K562 (cell line): Measurements from ENCODE around the gene IMPDH2. TPM values are rescaled to one million over a fixed set of nuclear protein-coding genes. Genes with fewer than 3 reads are reported as not detected.
A peak's percentile ranks its signal among the peaks of the same experiment; 100 is the strongest.

Experiments used
- AFF1 ChIP-seq, 2 experiments: fragments of 450-650 bp; IDR thresholded peaks; 2 replicates each; pipeline ENCODE4 v1.6.1; 2018; ENCODE audit warnings: mild to moderate bottlenecking in 2 of 2, low read depth in 1 of 2; ENCODE audit not compliant: partially characterized antibody in 2 of 2
- NR3C1 ChIP-seq: sonication (generic); formaldehyde crosslinking; IDR thresholded peaks from 2 replicates; pipeline ENCODE4 v1.8.1; 2022; ENCODE audit warnings: missing genetic modification reagents
- POLR2A ChIP-seq: fragments of 450-650 bp; conservative IDR thresholded peaks from 2 replicates; pipeline ENCODE4 v1.6.1; 2016
- TBP ChIP-seq: optimal IDR thresholded peaks from 2 replicates; pipeline ENCODE3; 2011; ENCODE audit warnings: low read depth, low read length, improper control_type of control experiment
- ZNF512 ChIP-seq: IDR thresholded peaks from 2 replicates; pipeline ENCODE4 v1.6.1; 2016; ENCODE audit warnings: missing genetic modification characterization, missing compliant biosample characterization
- ZNF639 ChIP-seq, 2 experiments: fragments of 200-800 bp in 1 of 2; sonication (Bioruptor generic) in 1 of 2; sonication (generic) in 1 of 2; formaldehyde crosslinking in 1 of 2; IDR thresholded peaks in 1 of 2; conservative IDR thresholded peaks in 1 of 2; 2 replicates each; pipeline versions ENCODE4 v1.5.0 to v1.6.1; 2016 to 2020; ENCODE audit warnings: missing compliant biosample characterization in 1 of 2, missing genetic modification characterization in 1 of 2, missing genetic modification reagents in 1 of 2
- polyA plus RNA-seq, 8 experiments: library from polyadenylated mRNA; depleted of rRNA in 4 of 8; stranded (reverse) in 5 of 8; unstranded in 3 of 8; fragments of >200 nt; fragmentation: Nextera tagmentation in 2 of 8; fragmentation: Illumina TruSeq in 1 of 8; extraction: Ambion mirVana in 2 of 8; extraction: Trizol in 1 of 8; gene quantifications; 2 replicates each; pipeline versions ENCODE4 v1.2.1 to v1.2.3, GENCODE V29; 2011 to 2014; ENCODE audit warnings: inconsistent platforms in 1 of 8, missing spikeins in 1 of 8
- total RNA-seq, 7 experiments: library from RNA; depleted of rRNA in 6 of 7; stranded (reverse); fragments of >200 nt in 6 of 7; fragmentation: Illumina TruSeq in 2 of 7; extraction: Trizol in 2 of 7; gene quantifications; 2 replicates each; pipeline versions ENCODE4 v1.2.1 to v1.2.3, GENCODE V29; 2011 to 2021; ENCODE audit warnings: low replicate concordance in 1 of 7
- TF ChIP-seq, protein P1 (sequence below): fragments of 200-600 bp; sonication (generic); IDR thresholded peaks from one replicate; pipeline ENCODE4 v1.6.1; 2012; ENCODE audit warnings: mild to moderate bottlenecking, low read depth, low read length, inconsistent platforms

IMPDH2 gene
- total and polyA plus RNA-seq, 9 of the 15 experiments (the other 6 are each of a cell fraction or from before 2014, with no cell fraction given), result 318 to 507 (median 366) TPM

GRCh38 chr3:49007068-49007770, 22.0 kb downstream of the IMPDH2 start, which contains the start of gene WDR6 (continued):
- TF ChIP-seq AFF1 (IDR thresholded peaks at IDR 0.05; ENCODE audit: low read depth in 1 of 2, partially characterized antibody in 2 of 2) (peak in 1 of 2 experiments; percentile 81), TBP (peak; percentile 67), ZNF639 (CRISPR knock-in tag; conservative IDR thresholded peaks at IDR 0.05 in 1 of 2, IDR thresholded peaks at IDR 0.05 in 1 of 2) (peak in 1 of 2 experiments; percentile 64; a peak in 2 of 4 replicates), ZNF512 (tag) (no peak), POLR2A (peak; percentile 94), NR3C1 (CRISPR knock-in tag) (no peak)
- TF ChIP-seq, protein P1, sequence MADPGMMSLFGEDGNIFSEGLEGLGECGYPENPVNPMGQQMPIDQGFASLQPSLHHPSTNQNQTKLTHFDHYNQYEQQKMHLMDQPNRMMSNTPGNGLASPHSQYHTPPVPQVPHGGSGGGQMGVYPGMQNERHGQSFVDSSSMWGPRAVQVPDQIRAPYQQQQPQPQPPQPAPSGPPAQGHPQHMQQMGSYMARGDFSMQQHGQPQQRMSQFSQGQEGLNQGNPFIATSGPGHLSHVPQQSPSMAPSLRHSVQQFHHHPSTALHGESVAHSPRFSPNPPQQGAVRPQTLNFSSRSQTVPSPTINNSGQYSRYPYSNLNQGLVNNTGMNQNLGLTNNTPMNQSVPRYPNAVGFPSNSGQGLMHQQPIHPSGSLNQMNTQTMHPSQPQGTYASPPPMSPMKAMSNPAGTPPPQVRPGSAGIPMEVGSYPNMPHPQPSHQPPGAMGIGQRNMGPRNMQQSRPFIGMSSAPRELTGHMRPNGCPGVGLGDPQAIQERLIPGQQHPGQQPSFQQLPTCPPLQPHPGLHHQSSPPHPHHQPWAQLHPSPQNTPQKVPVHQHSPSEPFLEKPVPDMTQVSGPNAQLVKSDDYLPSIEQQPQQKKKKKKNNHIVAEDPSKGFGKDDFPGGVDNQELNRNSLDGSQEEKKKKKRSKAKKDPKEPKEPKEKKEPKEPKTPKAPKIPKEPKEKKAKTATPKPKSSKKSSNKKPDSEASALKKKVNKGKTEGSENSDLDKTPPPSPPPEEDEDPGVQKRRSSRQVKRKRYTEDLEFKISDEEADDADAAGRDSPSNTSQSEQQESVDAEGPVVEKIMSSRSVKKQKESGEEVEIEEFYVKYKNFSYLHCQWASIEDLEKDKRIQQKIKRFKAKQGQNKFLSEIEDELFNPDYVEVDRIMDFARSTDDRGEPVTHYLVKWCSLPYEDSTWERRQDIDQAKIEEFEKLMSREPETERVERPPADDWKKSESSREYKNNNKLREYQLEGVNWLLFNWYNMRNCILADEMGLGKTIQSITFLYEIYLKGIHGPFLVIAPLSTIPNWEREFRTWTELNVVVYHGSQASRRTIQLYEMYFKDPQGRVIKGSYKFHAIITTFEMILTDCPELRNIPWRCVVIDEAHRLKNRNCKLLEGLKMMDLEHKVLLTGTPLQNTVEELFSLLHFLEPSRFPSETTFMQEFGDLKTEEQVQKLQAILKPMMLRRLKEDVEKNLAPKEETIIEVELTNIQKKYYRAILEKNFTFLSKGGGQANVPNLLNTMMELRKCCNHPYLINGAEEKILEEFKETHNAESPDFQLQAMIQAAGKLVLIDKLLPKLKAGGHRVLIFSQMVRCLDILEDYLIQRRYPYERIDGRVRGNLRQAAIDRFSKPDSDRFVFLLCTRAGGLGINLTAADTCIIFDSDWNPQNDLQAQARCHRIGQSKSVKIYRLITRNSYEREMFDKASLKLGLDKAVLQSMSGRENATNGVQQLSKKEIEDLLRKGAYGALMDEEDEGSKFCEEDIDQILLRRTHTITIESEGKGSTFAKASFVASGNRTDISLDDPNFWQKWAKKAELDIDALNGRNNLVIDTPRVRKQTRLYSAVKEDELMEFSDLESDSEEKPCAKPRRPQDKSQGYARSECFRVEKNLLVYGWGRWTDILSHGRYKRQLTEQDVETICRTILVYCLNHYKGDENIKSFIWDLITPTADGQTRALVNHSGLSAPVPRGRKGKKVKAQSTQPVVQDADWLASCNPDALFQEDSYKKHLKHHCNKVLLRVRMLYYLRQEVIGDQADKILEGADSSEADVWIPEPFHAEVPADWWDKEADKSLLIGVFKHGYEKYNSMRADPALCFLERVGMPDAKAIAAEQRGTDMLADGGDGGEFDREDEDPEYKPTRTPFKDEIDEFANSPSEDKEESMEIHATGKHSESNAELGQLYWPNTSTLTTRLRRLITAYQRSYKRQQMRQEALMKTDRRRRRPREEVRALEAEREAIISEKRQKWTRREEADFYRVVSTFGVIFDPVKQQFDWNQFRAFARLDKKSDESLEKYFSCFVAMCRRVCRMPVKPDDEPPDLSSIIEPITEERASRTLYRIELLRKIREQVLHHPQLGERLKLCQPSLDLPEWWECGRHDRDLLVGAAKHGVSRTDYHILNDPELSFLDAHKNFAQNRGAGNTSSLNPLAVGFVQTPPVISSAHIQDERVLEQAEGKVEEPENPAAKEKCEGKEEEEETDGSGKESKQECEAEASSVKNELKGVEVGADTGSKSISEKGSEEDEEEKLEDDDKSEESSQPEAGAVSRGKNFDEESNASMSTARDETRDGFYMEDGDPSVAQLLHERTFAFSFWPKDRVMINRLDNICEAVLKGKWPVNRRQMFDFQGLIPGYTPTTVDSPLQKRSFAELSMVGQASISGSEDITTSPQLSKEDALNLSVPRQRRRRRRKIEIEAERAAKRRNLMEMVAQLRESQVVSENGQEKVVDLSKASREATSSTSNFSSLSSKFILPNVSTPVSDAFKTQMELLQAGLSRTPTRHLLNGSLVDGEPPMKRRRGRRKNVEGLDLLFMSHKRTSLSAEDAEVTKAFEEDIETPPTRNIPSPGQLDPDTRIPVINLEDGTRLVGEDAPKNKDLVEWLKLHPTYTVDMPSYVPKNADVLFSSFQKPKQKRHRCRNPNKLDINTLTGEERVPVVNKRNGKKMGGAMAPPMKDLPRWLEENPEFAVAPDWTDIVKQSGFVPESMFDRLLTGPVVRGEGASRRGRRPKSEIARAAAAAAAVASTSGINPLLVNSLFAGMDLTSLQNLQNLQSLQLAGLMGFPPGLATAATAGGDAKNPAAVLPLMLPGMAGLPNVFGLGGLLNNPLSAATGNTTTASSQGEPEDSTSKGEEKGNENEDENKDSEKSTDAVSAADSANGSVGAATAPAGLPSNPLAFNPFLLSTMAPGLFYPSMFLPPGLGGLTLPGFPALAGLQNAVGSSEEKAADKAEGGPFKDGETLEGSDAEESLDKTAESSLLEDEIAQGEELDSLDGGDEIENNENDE, result no peak
